SK-N-DZ (cell line): ENCODE measurements around the gene GRB7. TPM values are rescaled to one million over a fixed set of nuclear protein-coding genes. Genes with fewer than 3 reads are reported as not detected.
"Not testable (repeated sequence)": the region's sequence is repeated elsewhere in the genome, so short reads cannot be mapped to it uniquely, and the experiment has no call there.

Experiments
- DNase-seq: peaks from one replicate; pipeline ENCODE4 v3.0.0-alpha.2; 2015; ENCODE audit warnings: low spot score
- polyA plus RNA-seq, 2 experiments: library from polyadenylated mRNA; depleted of rRNA; stranded (reverse); fragments of >200 nt; gene quantifications; 2 replicates each; pipeline ENCODE4 v1.2.3, GENCODE V29; 2014

GRB7 gene
- polyA plus RNA-seq (2014; cell fraction: cytosol; rRNA removed): not detected in 2 replicates
- not detected in 2 replicates for polyA plus RNA-seq (2014; cell fraction: nucleus; rRNA removed)

GRCh38 chr17:39737760-39738567 is at the start of gene GRB7:
TSS of gene GRB7 (plus strand) at chr17:39737938. CDS start at chr17:39742302, 4,364 bp downstream.
- no peak for DNase-seq

- DNase-seq: no peak
Observed at GRCh38 chr17:39688475-39688835, 49.3 kb upstream of the GRB7 start.

GRCh38 chr17:39688945-39689344 is 48.8 kb upstream of the GRB7 start:
- DNase-seq: no peak

- no peak for DNase-seq
Observed at GRCh38 chr17:39694593-39694992, 43.1 kb upstream of the GRB7 start.

GRCh38 chr17:39695089-39695474 is 42.7 kb upstream of the GRB7 start:
- DNase-seq: no peak

GRCh38 chr17:39696731-39697130 is 41.0 kb upstream of the GRB7 start:
- DNase-seq: no peak

GRCh38 chr17:39697961-39698360 is 39.8 kb upstream of the GRB7 start:
- DNase-seq: no peak

- not testable (repeated sequence) for DNase-seq
Observed at GRCh38 chr17:39699157-39699817, 38.5 kb upstream of the GRB7 start.

- DNase-seq: no peak
Observed at GRCh38 chr17:39699818-39700147, 38.0 kb upstream of the GRB7 start, which contains the start of gene ERBB2. TSS of gene ERBB2 (plus strand) at chr17:39700064. CDS start at chr17:39700239, 175 bp downstream.

- DNase-seq: no peak
Observed at GRCh38 chr17:39700148-39700987, 37.4 kb upstream of the GRB7 start.

- DNase-seq: no peak
Observed at GRCh38 chr17:39701012-39701783, 36.5 kb upstream of the GRB7 start.

- DNase-seq: no peak
Observed at GRCh38 chr17:39701784-39702422, 35.8 kb upstream of the GRB7 start.

- no peak for DNase-seq
Observed at GRCh38 chr17:39702901-39703893, 34.5 kb upstream of the GRB7 start.

- no peak for DNase-seq
Observed at GRCh38 chr17:39703913-39704312, 33.8 kb upstream of the GRB7 start.

GRCh38 chr17:39704821-39705551 is 32.8 kb upstream of the GRB7 start:
- no peak for DNase-seq

GRCh38 chr17:39705786-39706348 is 31.9 kb upstream of the GRB7 start:
- DNase-seq: no peak

GRCh38 chr17:39706383-39706782 is 31.4 kb upstream of the GRB7 start:
- DNase-seq: no peak

- no peak for DNase-seq
Observed at GRCh38 chr17:39706921-39707337, 30.8 kb upstream of the GRB7 start.
